IMR-90 (cell line): Measurements from ENCODE around the gene KLHL11. TPM values are rescaled to one million over a fixed set of nuclear protein-coding genes. Genes with fewer than 3 reads are reported as not detected.
A peak's percentile ranks its signal among the peaks of the same experiment; 100 is the strongest.

Source experiments
- ATAC-seq: fragments of 200-7000 bp; cut with Tn5 transposase; 2 replicates; pipeline ENCODE4 v1.9.1; 2020; ENCODE audit warnings: low read depth, mild to moderate bottlenecking, moderate library complexity
- BruUV-seq: library from RNA; stranded (reverse); fragments of 400-500 nt; replicated peaks from 2 replicates; lab custom pipeline; 2021; lab: Mats Ljungman, UMichigan
- CTCF ChIA-PET: fragments of 300-600 bp; formaldehyde crosslinking; extraction: SDS; loops from one replicate; lab custom pipeline; 2021; ENCODE audit warnings: antibody characterized with exemption; lab: Yijun Ruan, JAX
- POLR2A ChIA-PET: fragments of 300-600 bp; sonication (Branson Sonifier 250); formaldehyde crosslinking; loops from one replicate; lab custom pipeline; 2022; ENCODE audit warnings: antibody characterized with exemption; ENCODE audit not compliant: unreplicated experiment; lab: Charles Lee
- DNase-seq: peaks from one replicate; pipeline ENCODE4 v3.0.0; 2013
- H2AFZ ChIP-seq: replicated peaks from 2 replicates; pipeline ENCODE3; 2013; ENCODE audit warnings: low read length, mild to moderate bottlenecking; ENCODE audit not compliant: poor library complexity
- H2AK5ac ChIP-seq: 2 replicates; pipeline ENCODE4 v1.6.1; 2013; ENCODE audit warnings: low read depth, low read length, inconsistent platforms
- H2AK9ac ChIP-seq: replicated peaks from 2 replicates; pipeline ENCODE3; 2013; ENCODE audit warnings: mild to moderate bottlenecking, low read depth, low read length, moderate library complexity; ENCODE audit not compliant: poor library complexity
- H2BK120ac ChIP-seq: 2 replicates; pipeline ENCODE4 v1.6.1; 2013; ENCODE audit warnings: low read depth, low read length, inconsistent platforms
- H2BK15ac ChIP-seq: 3 replicates; pipeline ENCODE4 v1.6.1; 2013; ENCODE audit warnings: low read depth, low read length, inconsistent platforms
- H2BK20ac ChIP-seq: 2 replicates; pipeline ENCODE4 v1.6.1; 2013; ENCODE audit warnings: low read depth, mild to moderate bottlenecking, inconsistent platforms, low read length, moderate library complexity
- H2BK5ac ChIP-seq: 2 replicates; pipeline ENCODE4 v1.6.1; 2013; ENCODE audit warnings: mild to moderate bottlenecking, low read depth, low read length, inconsistent platforms; ENCODE audit not compliant: poor library complexity, severe bottlenecking
- H3K14ac ChIP-seq: replicated peaks from 2 replicates; pipeline ENCODE4 v1.6.1; 2013; ENCODE audit warnings: low read depth, low read length, inconsistent platforms
- H3K18ac ChIP-seq: 2 replicates; pipeline ENCODE4 v1.6.1; 2013; ENCODE audit warnings: low read depth, low read length, control low read depth
- H3K23ac ChIP-seq: 2 replicates; pipeline ENCODE4 v1.6.1; 2013; ENCODE audit warnings: low read depth, low read length, inconsistent platforms
- H3K27ac ChIP-seq: 2 replicates; pipeline ENCODE4 v1.5.1; 2013; ENCODE audit warnings: mild to moderate bottlenecking, control low read depth, low read length; ENCODE audit not compliant: insufficient read depth
- H3K27me3 ChIP-seq: 2 replicates; pipeline ENCODE4 v1.6.1; 2013; ENCODE audit warnings: low read length; ENCODE audit not compliant: control insufficient read depth, insufficient read depth
- H3K36me3 ChIP-seq: 2 replicates; pipeline ENCODE4 v1.6.1; 2013; ENCODE audit warnings: low read length, mixed read lengths; ENCODE audit not compliant: control insufficient read depth, insufficient read depth
- H3K4ac ChIP-seq: 2 replicates; pipeline ENCODE4 v1.6.1; 2013; ENCODE audit warnings: low read depth, low read length, inconsistent platforms
- H3K4me1 ChIP-seq: 2 replicates; pipeline ENCODE4 v1.6.1; 2013; ENCODE audit warnings: low read length, mixed read lengths; ENCODE audit not compliant: control insufficient read depth, insufficient read depth
- H3K4me2 ChIP-seq: 2 replicates; pipeline ENCODE4 v1.6.1; 2013; ENCODE audit warnings: low read depth, mild to moderate bottlenecking, control low read depth, low read length, moderate library complexity
- H3K4me3 ChIP-seq: 2 replicates; pipeline ENCODE4 v1.5.1; 2013; ENCODE audit warnings: low read depth, mild to moderate bottlenecking, control low read depth, low read length, moderate library complexity; ENCODE audit not compliant: insufficient read depth
- H3K56ac ChIP-seq: 2 replicates; pipeline ENCODE4 v1.6.1; 2013; ENCODE audit warnings: low read length, inconsistent platforms; ENCODE audit not compliant: insufficient read depth; ENCODE audit errors: extremely low read depth
- H3K79me1 ChIP-seq, 2 experiments: 2 replicates each; pipeline ENCODE4 v1.6.1; 2013; ENCODE audit warnings: low read length in 2 of 2, inconsistent platforms in 1 of 2, low read depth in 1 of 2
- H3K9ac ChIP-seq: 2 replicates; pipeline ENCODE4 v1.6.1; 2013; ENCODE audit warnings: low read depth, low read length, control low read depth
- H3K9me1 ChIP-seq: 2 replicates; pipeline ENCODE4 v1.6.1; 2013; ENCODE audit warnings: low read length, inconsistent platforms; ENCODE audit not compliant: insufficient read depth
- H3K9me3 ChIP-seq: 2 replicates; pipeline ENCODE4 v1.6.1; 2013; ENCODE audit warnings: low read length; ENCODE audit not compliant: control insufficient read depth, insufficient read depth
- H4K20me1 ChIP-seq: 2 replicates; pipeline ENCODE4 v1.6.1; 2013; ENCODE audit warnings: low read length, inconsistent platforms; ENCODE audit not compliant: insufficient read depth
- H4K5ac ChIP-seq: 2 replicates; pipeline ENCODE4 v1.6.1; 2013; ENCODE audit warnings: mild to moderate bottlenecking, low read depth, low read length, control low read depth
- H4K8ac ChIP-seq, 2 experiments: 2 replicates each; pipeline ENCODE4 v1.6.1; 2013; ENCODE audit warnings: low read depth in 2 of 2, low read length in 2 of 2, control low read depth in 1 of 2, inconsistent platforms in 1 of 2
- H4K91ac ChIP-seq: 2 replicates; pipeline ENCODE4 v1.6.1; 2013; ENCODE audit warnings: low read depth, low read length, inconsistent platforms; ENCODE audit not compliant: insufficient read depth
- CEBPB ChIP-seq: IDR thresholded peaks from 2 replicates; pipeline ENCODE4 v1.6.1; 2012; ENCODE audit warnings: low read depth, low read length, improper control_type of control experiment
- MAZ ChIP-seq: IDR thresholded peaks from 2 replicates; pipeline ENCODE4 v1.6.1; 2012; ENCODE audit warnings: low read depth, mild to moderate bottlenecking, low read length, improper control_type of control experiment, moderate library complexity, borderline replicate concordance
- MXI1 ChIP-seq: IDR thresholded peaks from 2 replicates; pipeline ENCODE4 v1.6.1; 2012; ENCODE audit warnings: low read depth, mild to moderate bottlenecking, low read length, moderate library complexity, borderline replicate concordance
- RAD21 ChIP-seq: IDR thresholded peaks from 2 replicates; pipeline ENCODE4 v1.6.1; 2012; ENCODE audit warnings: low read length, improper control_type of control experiment
- SMC3 ChIP-seq: fragments of 150-350 bp; IDR thresholded peaks from 2 replicates; pipeline ENCODE4 v1.6.1; 2016; ENCODE audit warnings: low read depth, mild to moderate bottlenecking, antibody characterized with exemption, low read length, moderate library complexity
- WGBS, 2 experiments: methylation state at CpG; one replicate each; pipeline versions ENCODE4 v1.1.5 to v1.1.7; 2013; ENCODE audit warnings: missing lambda C conversion rate in 2 of 2; ENCODE audit not compliant: insufficient read length in 1 of 2; ENCODE audit errors: extremely low coverage in 2 of 2; 5-methylcytosine and 5-hydroxymethylcytosine counted together
- dilution Hi-C: fragments of 300-500 bp; cut with HindIII; formaldehyde crosslinking; loops from one replicate; pipeline ENCODE4 v1.14.3; 2018; ENCODE audit warnings: low sequenced_read_pairs; ENCODE audit not compliant: unreplicated experiment
- in situ Hi-C: fragments of 300-500 bp; cut with MboI; formaldehyde crosslinking; loops from 3 replicates; pipeline ENCODE4 v1.14.3; 2019; ENCODE audit warnings: low sequenced_read_pairs, inconsistent platforms, mixed read lengths
- intact Hi-C: fragments of 100-400 bp; cut with micrococcal nuclease; formaldehyde crosslinking; loops from 2 replicates; pipeline ENCODE4 v1.10.0; 2022
- polyA plus RNA-seq, 3 experiments: library from polyadenylated mRNA; depleted of rRNA; stranded (reverse); fragments of >200 nt; gene quantifications; 2 replicates each; pipeline ENCODE4 v1.2.3, GENCODE V29; 2012; ENCODE audit warnings: low replicate concordance in 1 of 3
- total RNA-seq: library from RNA; depleted of rRNA; stranded (reverse); fragments of >200 nt; gene quantifications from 2 replicates; pipeline ENCODE4 v1.2.3, GENCODE V29; 2012

KLHL11 gene
- total and polyA plus RNA-seq, 2 of the 4 experiments (the other 2 are of a cell fraction) = 4.1 to 38.5 TPM

DNA sequence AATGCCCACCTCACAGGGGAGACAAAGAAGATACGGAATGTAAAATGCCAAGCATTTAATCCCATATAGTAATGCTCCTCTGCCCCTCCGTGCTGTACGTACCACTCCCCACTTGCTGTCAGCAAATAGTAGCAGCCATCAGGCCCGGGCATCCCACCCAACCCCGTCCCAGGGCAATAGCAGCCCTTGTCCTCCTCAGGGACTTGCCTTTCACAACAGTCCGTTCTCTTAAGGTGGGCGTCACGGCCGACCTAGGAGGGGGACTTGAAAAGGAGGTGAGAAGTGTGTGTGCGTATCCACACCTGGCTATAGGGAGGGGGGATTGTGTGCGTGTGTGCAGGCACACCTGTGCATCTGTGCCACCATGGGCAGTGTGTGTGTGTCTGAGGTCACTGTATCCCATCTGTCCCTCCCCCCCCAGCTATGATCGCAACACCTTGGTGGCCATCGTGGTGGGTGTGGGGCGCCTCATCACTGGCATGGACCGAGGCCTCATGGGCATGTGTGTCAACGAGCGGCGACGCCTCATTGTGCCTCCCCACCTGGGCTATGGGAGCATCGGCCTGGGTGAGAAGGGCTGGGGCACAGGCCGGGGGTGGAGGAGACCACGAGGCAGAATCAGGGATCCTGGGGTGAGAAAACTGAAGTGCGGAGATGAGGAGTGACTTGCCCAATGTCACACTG is 48.4 kb downstream of the KLHL11 start:
- H2AK5ac ChIP-seq = no peak overlapping the region
- H3K9me3 ChIP-seq = no peaks in the 10 kb centered on the region
- no TSS peak for BruUV-seq
- ChIA-PET CTCF (no interaction called here), POLR2A (no interaction called here)
- H3K4me3 ChIP-seq = no peak overlapping the region
- H2BK5ac ChIP-seq = no peak overlapping the region
- in situ Hi-C loops = no loop called here
- H2AFZ ChIP-seq = peak overlapping the region; percentile 72
- DNase-seq (no peak), ATAC-seq (no peak)
- H3K9ac ChIP-seq = no peak overlapping the region
- dilution Hi-C loops = no loop called here
- H2BK15ac ChIP-seq = no peak overlapping the region
- TF ChIP-seq SMC3 (no peak), RAD21 (no peak), MXI1 (no peak), MAZ (no peak), CEBPB (no peak)
- no peak overlapping the region for H3K23ac ChIP-seq
- H3K14ac ChIP-seq = no peak overlapping the region
- intact Hi-C loops = no loop called here
- H3K27ac ChIP-seq = no peak overlapping the region
- H3K4ac ChIP-seq = no peak overlapping the region
- H2AK9ac ChIP-seq = peak overlapping the region; percentile 72
- no peak overlapping the region for H3K18ac ChIP-seq
- H2BK120ac ChIP-seq = no peak overlapping the region
- peaks cover 41% of the 10 kb centered on the region for H3K36me3 ChIP-seq
- peaks cover 17 to 85% of the 10 kb centered on the region in 2 experiments for H3K79me1 ChIP-seq
- H3K27me3 ChIP-seq = no peaks in the 10 kb centered on the region
- H3K4me2 ChIP-seq = no peak overlapping the region
- H3K4me1 ChIP-seq = peaks cover 11% of the 10 kb centered on the region
- H4K91ac ChIP-seq = no peak overlapping the region
- 94% methylated on average over 9 of the region's 23 CpGs; no CpG with 5 or more reads in 1 of the 2 experiments for WGBS, 2 experiments
- no peak overlapping the region for H3K56ac ChIP-seq
- H4K20me1 ChIP-seq = peaks cover 49% of the 10 kb centered on the region
- no peak overlapping the region for H4K5ac ChIP-seq
- H2BK20ac ChIP-seq = no peak overlapping the region
- H4K8ac ChIP-seq = 0 out of 4 replicates have a peak overlapping the region, but pooled peaks of 1 of the 2 experiments have one; percentile 4
- peaks cover 16% of the 10 kb centered on the region for H3K9me1 ChIP-seq
